Stimulated activated CD8-positive, alpha-beta memory T cell treated with anti-CD3 and anti-CD28 coated beads, Interleukin-4, amount 100 ng/mL, for 24 hours (primary cell): ENCODE measurements around the gene SAA1.
"Not testable (repeated sequence)": the region's sequence is repeated elsewhere in the genome, so short reads cannot be mapped to it uniquely, and the experiment has no call there.

Experiments
- DNase-seq: peaks from one replicate; pipeline ENCODE4 v3.0.0-alpha.2; 2020; ENCODE audit warnings: low read depth

The SAA1 gene

DNA sequence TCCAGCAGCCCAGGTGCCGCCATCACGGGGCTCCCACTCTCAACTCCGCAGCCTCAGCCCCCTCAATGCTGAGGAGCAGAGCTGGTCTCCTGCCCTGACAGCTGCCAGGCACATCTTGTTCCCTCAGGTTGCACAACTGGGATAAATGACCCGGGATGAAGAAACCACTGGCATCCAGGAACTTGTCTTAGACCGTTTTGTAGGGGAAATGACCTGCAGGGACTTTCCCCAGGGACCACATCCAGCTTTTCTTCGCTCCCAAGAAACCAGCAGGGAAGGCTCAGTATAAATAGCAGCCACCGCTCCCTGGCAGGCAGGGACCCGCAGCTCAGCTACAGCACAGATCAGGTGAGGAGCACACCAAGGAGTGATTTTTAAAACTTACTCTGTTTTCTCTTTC is at the start of gene SAA1:
Gene SAA1, plus strand, starts transcription at position 316 of the 400 bp plus-strand sequence. CDS start 624 bp downstream, outside the sequence.
- no peak for DNase-seq

DNA sequence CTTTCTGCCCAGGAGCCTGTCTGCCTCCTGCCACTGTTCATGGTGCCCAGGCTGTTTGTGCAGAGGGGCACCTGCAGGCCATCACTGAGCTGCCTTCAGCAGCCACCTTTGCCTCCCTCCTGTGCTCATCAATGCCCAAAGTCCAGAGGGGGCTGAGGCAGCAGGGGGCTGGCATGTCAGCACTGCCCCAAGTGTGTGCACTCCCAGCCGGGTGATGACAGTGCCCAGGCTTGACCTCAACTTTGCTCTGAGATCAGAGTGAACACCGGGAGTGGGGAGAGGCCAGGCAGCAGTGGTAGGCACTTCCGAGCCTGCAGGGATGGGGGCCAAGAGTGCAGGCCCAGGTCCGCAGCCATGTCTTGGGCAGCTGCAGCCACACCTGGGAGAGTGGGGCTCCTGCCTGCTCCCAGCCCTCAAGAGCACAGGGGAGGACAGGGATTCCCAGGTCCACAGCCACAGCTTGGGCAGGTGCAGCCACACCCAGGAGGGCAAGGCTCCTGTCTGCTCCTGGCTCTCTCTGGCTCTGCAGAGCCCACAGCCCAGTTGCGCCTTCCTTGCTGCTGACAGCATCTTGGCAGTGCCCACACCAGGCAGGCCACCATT is 44.7 kb upstream of the SAA1 start:
- no peak for DNase-seq

GRCh38 chr11:18222814-18223421 is 43.1 kb upstream of the SAA1 start:
- DNase-seq = no peak

DNA sequence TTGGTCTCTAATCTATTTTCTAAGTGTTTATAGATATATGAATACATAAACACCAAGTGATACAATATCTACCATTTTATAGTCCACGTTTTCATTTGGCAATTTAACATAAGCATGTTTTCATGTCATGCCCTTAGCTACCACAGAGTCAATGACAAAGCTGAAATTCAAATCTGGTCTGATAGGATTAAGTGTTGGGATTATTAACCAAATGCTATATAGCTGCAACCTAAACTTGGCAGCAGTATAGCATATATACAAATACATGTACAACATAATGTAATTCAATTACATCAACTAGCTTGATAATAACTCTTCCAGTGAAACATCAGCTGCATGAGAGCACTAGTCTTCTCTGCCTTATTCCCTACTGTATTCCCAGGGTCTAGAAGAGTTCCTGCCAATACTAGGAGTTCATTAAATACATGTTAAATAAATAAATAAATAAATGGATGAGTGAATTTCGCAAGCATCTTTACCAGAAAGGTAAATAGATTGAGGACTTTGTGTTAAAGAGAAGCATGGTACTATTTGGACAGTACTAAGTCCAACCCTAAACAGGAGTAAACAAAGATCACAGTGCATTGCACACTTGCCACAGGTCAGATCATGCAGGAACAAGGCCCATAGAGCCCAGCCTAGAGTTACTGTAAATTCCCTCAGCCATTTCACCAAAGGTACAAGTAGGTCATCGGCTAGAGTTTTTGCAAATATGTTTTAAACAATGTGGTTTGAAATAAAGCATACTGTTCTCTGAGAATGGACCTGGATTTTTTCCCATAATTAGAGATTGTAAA is 42.3 kb upstream of the SAA1 start:
- no peak for DNase-seq

GRCh38 chr11:18225913-18226312 is 40.2 kb upstream of the SAA1 start:
- no peak for DNase-seq

DNA sequence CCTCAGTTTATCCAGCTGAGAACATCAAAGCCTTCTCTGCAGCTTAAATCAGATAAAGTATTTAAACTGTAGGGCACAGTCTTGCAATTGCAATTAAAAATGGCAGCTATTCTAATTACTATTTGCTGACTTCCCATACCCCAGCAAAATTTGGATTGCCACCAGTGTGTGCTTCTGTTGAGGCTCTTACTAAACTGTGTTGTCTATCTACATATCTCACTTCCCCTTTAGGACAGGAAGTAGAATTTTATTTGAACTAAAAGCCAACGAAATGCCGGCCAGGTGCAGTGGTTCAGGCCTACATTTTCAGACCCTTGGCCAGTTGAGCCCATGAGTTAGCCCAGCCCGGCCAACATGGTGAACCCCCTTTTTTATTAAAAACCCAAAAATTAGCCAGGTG is 36.6 kb upstream of the SAA1 start:
- no peak for DNase-seq

DNA sequence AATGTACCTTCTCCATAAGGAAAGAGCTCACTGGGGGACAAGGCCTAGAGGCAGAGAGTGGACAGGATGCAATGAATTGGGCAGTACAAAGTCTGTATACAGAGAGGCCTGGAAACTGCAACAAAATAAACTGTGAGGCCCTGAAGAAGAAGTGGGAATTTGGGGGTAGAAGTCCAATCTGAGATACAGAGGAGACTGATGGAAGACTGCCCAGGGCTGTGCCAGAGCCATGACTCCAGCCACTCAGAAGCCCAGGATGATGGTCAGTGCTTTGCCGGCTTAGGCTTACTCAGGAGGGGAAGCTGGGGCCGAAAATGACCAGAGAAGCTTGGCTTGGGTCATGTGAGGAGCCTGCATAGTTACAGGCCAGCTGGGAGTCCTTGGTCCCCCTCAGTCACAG is 35.2 kb upstream of the SAA1 start:
- DNase-seq = no peak

DNA sequence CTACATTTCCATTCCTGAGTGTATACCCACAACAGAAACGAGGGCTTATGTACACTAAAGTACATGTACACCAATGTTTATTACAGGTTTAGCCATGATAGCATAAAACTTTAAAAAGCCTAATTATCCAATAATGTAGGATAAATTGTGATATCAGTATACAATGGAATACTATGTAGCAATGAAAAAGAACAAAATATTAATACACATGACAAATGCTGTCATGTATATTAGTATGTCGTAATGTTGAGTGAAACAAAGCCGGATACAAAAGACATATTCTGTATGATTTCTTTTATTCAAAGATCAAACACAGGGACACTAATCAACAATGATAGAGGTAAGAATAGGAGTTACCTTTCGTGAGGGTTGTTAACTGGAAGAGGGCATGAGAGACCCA is 32.2 kb upstream of the SAA1 start:
- DNase-seq = no peak

DNA sequence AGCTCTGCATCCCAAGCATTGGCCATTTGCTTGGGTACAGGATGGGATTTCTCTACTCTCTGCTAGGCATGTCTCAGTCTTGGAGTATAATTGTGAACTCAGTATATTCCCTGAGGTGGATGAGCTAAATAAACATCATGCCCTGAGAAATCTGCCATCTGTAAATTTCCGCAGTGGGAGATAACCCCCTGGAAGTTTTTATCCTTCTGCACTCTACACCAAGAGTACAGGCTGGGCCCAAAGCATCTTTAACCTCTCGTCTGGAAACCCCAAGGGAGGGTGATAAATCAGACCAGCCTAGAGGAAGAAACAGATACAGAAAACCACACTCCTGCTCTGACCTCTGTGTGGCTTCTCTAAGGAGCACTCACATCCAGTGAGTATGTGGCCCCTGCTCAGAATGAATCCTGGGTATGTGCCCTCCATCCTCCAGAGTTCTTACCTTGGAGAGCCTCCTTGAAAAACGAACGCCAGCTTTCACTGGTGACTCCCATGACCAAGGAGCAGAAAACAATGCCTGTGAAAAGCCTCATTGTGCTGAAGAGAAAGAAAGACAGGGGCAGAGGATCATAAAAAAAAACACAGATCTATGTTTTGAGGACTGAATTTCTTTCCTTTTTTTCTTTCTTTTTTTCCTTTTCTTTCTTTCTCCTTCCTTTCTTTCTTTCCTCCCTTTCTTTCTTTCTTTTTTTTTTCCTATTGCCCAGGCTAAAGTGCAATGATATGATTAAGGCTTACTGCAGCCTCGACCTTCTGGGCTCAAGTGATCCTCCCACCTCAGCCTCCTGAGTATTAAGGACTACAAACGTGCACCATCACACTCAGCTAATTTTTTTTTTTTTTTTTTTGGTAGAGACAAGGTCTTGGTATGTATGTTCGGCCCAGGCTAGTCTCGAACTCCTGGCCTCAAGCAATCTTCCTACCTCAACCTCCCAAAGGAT is 30.4 kb upstream of the SAA1 start:
- no peak for DNase-seq

GRCh38 chr11:18236664-18237356 is 29.3 kb upstream of the SAA1 start, which contains the start of gene SAA4:
TSS of gene SAA4 (minus strand) at chr11:18236802. CDS start at chr11:18235926, 876 bp downstream.
- DNase-seq = no peak

- DNase-seq = no peak
Measured at GRCh38 chr11:18239655-18240054, 26.4 kb upstream of the SAA1 start.

GRCh38 chr11:18243783-18244362 is 22.2 kb upstream of the SAA1 start:
- peak; percentile 15 for DNase-seq

GRCh38 chr11:18245396-18245795 is 20.7 kb upstream of the SAA1 start:
- DNase-seq = no peak

DNA sequence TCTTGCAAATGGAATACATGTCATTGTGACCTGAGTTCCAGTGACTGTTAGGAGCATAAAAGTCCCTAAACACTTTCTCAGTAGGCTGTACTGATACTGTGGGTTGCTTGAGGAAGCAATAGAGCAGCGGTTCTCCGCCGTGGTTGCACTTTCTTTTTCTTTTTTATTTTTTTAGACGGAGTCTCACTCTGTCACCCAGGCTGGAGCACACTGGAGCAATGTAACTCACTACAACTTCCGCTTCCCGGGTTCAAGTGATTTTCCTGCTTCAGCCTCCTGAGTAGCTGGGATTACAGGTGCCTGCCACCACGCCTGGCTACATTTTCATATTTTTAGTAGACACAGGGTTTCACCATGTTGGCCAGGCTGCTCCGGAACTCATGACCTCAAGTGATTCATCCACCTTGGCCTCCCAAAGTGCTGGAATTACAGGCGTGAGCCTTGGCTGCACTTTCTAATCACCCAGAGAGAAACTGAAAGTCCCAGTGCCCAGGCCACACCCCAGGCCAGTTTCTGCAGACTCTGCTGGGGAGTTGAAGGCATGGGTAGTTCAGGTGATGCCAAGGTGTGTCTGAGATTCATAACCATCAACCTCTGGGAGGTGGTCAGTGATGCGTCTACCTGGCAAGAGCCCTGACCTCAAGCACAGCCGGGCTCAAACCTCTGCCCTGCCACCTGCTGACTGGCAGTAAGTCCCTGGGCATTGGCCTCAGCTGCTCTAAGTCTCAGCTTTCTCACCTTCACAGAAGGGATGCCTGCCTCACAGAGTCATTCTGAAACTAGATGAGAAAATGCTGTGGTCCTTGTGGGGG is 19.5 kb upstream of the SAA1 start:
- DNase-seq = not testable (repeated sequence)

DNA sequence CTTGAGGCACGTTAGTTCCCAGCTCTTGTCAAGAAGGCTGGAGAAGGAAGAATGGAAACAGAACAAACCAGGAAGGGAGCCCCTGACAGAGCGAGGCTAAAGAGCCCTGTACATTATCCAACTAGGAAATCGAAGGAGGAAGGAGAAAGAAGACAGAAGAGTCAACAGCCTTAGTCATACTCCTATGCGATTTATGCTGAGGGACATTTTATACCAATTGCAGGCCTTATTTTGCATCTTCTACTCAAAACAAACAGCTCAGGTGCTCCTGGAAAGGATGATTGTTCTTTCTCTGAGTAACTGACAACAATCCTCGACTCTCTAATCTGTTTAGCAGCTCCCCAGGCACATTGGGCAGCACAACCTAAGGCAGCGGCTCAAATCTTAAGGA is 18.9 kb upstream of the SAA1 start:
- not testable (repeated sequence) for DNase-seq

GRCh38 chr11:18248561-18248960 is 17.5 kb upstream of the SAA1 start, which contains the start of gene SAA2:
TSS of gene SAA2 (minus strand) at chr11:18248668. CDS start at chr11:18248011, 657 bp downstream.
- DNase-seq = no peak

GRCh38 chr11:18253233-18253632 is 12.8 kb upstream of the SAA1 start:
- no peak for DNase-seq

DNA sequence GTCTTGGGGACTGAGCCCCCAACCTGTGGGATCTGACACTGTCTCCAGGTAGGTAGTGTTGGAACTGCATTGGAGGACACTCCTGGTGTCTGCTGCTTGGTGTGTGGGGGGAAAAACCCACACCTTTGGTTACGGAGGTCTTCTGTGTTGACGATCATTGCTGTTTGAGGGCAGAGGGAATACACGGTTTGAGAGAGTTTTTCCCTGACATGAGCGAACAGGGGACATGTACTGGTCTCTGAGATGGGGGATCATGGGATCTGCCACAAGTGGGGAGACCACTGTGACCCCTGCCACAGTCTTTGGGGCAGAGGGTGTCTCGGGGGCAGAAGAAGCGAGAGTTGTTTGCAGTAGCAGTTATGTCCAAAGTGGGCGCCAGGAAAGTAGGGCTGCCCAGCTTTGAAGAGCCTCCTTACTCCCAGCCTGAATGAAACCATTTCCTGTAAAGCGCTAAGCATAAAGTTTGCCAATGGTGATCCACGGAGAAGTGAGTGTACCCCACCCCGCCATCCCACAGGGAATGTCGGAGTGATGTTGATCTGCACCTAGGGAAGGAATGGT is 12.2 kb upstream of the SAA1 start:
- no peak for DNase-seq

- no peak for DNase-seq
Measured at GRCh38 chr11:18254781-18255361, 11.2 kb upstream of the SAA1 start.
